ENCODE data around the gene ZNF470. TPM values are rescaled to one million over a fixed set of nuclear protein-coding genes. Genes with fewer than 3 reads are reported as not detected.

Gene ZNF470
- total RNA-seq: 2.2 TPM
- polyA plus RNA-seq: 7.7 TPM
- long read RNA-seq, donor 1: 0 reads
- long read RNA-seq, donor 2, full-length matches to known transcripts: 1 of 1 reads
- long read RNA-seq, donor 2, partial matches to known transcripts: 0 of 1 reads
- long read RNA-seq, donor 2, other reads (novel, unspliced or antisense): 0 of 1 reads
- long read RNA-seq, donor 3: 0 reads
- long read RNA-seq, donor 4, full-length matches to known transcripts: 1 of 1 reads
- long read RNA-seq, donor 4, partial matches to known transcripts: 0 of 1 reads
- long read RNA-seq, donor 4, other reads (novel, unspliced or antisense): 0 of 1 reads
- long read RNA-seq, donor 5, full-length matches to known transcripts: 2 of 2 reads
- long read RNA-seq, donor 5, partial matches to known transcripts: 0 of 2 reads
- long read RNA-seq, donor 5, other reads (novel, unspliced or antisense): 0 of 2 reads
- long read RNA-seq, donor 6, full-length matches to known transcripts: 2 of 2 reads
- long read RNA-seq, donor 6, partial matches to known transcripts: 0 of 2 reads
- long read RNA-seq, donor 6, other reads (novel, unspliced or antisense): 0 of 2 reads
- long read RNA-seq, donor 7, full-length matches to known transcripts: 2 of 2 reads
- long read RNA-seq, donor 7, partial matches to known transcripts: 0 of 2 reads
- long read RNA-seq, donor 7, other reads (novel, unspliced or antisense): 0 of 2 reads
- long read RNA-seq, donor 8, full-length matches to known transcripts: 2 of 2 reads
- long read RNA-seq, donor 8, partial matches to known transcripts: 0 of 2 reads
- long read RNA-seq, donor 8, other reads (novel, unspliced or antisense): 0 of 2 reads
- long read RNA-seq, donor 9, full-length matches to known transcripts: 1 of 1 reads
- long read RNA-seq, donor 9, partial matches to known transcripts: 0 of 1 reads
- long read RNA-seq, donor 9, other reads (novel, unspliced or antisense): 0 of 1 reads
- long read RNA-seq, donor 10: 0 reads

DNA sequence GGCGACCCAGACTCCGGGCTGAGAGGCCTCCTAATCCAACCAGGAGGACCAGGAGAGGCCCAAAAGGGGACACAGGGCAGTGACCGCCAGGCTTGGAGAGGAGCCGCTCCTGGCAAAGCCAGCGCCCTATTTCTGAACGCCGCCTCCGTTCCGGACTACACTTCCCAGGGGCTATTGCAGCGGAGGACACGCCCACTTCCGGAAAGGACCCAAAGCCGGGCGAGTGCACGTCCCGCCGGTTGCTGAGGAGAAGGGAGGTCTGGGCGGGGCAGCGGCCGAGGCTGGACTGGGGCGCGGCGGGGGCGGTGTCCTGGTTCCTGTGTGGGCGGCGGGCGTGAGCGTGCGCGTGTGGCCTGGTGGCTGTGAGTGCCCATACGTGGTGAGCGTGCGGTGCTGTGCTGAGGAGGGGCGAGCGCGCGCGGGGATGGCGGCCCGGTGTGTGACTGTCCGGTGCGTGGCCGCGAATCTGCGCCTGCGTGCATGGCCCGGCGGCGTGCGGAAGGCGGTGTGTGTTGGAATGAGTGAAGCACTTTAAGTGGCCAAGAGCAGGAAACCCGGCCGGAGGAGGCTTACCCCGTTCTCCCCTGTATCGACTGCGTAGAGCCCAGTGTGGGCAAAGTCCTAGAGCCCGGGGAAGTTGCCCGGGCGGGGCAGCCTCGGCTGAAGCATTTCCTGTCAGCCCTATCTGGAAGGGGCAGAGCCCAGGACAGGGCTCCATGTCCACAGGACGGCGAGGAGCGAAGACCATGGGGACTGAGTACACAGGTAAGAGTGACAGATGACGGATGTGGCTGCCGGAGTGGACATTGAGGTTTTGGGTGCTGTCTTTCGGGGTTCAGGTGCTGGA is at the start of gene ZNF470:
ZNF470 (plus strand) TSS at position 195 of the 847 bp plus-strand sequence. CDS start 2,844 bp downstream, outside the sequence.
- 6% methylated on average over 66 of the region's 66 CpGs for WGBS
- peaks cover 8 to 20% of the 10 kb centered on the region in 2 donors for H3K36me3 ChIP-seq (ENCODE audit: control insufficient read depth in 2 of 2, insufficient read depth in 2 of 2, low read length in 1 of 2)
- DNase-seq (ENCODE audit: low read depth in 6 of 9, low spot score in 9 of 9): peak; percentile 64 to 92 (median 80)
- peaks cover 4 to 6% of the 10 kb centered on the region in 2 donors for H3K4me1 ChIP-seq (ENCODE audit: control insufficient read depth in 2 of 2, insufficient read depth in 2 of 2, low read length in 2 of 2)
- peak within 1 kb of the TSS; percentile 91 to 94 for H3K4me3 ChIP-seq (ENCODE audit: low read length in 2 of 2)
- peaks cover 9 to 11% of the 10 kb centered on the region in 2 donors for H3K9me3 ChIP-seq (ENCODE audit: control insufficient read depth in 2 of 2, insufficient read depth in 1 of 2, low read length in 1 of 2)
- H3K27ac ChIP-seq (ENCODE audit: low read depth in 1 of 2, low read length in 1 of 2): peak within 1 kb of the TSS; percentile 57 to 86
- H3K27me3 ChIP-seq (ENCODE audit: control insufficient read depth in 2 of 2, insufficient read depth in 1 of 2, low read length in 1 of 2): no peaks in the 10 kb centered on the region

DNA sequence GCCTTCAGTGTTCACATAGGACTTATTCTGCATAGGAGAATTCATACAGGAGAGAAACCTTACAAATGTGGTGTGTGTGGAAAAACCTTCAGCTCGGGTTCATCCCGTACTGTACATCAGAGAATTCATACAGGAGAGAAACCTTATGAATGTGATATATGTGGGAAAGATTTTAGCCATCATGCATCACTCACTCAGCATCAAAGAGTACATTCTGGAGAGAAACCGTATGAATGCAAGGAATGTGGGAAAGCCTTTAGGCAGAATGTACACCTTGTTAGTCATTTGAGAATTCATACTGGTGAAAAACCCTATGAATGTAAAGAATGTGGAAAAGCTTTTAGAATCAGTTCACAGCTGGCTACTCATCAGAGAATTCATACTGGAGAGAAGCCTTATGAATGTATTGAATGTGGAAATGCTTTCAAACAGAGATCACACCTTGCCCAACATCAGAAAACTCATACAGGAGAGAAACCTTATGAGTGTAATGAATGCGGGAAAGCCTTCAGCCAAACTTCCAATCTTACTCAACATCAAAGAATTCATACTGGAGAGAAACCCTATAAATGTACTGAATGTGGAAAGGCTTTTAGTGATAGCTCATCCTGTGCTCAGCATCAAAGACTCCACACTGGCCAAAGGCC is 41.9 kb upstream of the ZNF470 start:
- H3K4me3 ChIP-seq (ENCODE audit: low read length in 2 of 2): no peak overlapping the region
- no peaks in the 10 kb centered on the region for H3K4me1 ChIP-seq (ENCODE audit: control insufficient read depth in 2 of 2, insufficient read depth in 2 of 2, low read length in 2 of 2)
- H3K9me3 ChIP-seq (ENCODE audit: control insufficient read depth in 2 of 2, insufficient read depth in 1 of 2, low read length in 1 of 2): peaks cover 6 to 17% of the 10 kb centered on the region in 2 donors
- no peaks in the 10 kb centered on the region for H3K27me3 ChIP-seq (ENCODE audit: control insufficient read depth in 2 of 2, insufficient read depth in 1 of 2, low read length in 1 of 2)
- 84% methylated on average over 4 of the region's 4 CpGs for WGBS
- H3K36me3 ChIP-seq (ENCODE audit: control insufficient read depth in 2 of 2, insufficient read depth in 2 of 2, low read length in 1 of 2): no peaks in the 10 kb centered on the region
- no peak overlapping the region for H3K27ac ChIP-seq (ENCODE audit: low read depth in 1 of 2, low read length in 1 of 2)
- no peak for DNase-seq (ENCODE audit: low read depth in 6 of 9, low spot score in 9 of 9)

DNA sequence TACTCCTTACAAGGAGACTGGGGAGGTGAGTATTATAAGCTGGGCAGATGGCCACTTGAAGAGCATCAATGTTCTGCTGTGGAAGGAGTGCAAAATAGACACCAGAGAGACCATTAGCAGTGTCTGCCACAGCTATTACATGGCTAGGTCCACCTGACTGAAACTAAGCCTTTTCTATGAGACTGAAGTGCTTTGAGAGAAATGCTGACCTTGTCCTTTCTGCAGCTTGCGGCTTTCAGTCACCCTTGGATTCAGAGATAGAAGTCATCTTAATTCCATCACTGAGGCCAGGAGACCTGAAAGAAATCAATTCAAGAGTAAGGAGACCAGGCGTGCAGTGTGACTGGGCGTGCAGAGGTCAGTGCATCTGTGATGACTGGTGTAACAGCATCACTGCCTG is 29.8 kb upstream of the ZNF470 start:
- H3K9me3 ChIP-seq (ENCODE audit: control insufficient read depth in 2 of 2, insufficient read depth in 1 of 2, low read length in 1 of 2): peaks cover 10 to 47% of the 10 kb centered on the region in 2 donors
- peaks cover 9 to 16% of the 10 kb centered on the region in 2 donors for H3K4me1 ChIP-seq (ENCODE audit: control insufficient read depth in 2 of 2, insufficient read depth in 2 of 2, low read length in 2 of 2)
- 96% methylated on average over 3 of the region's 3 CpGs for WGBS
- H3K27me3 ChIP-seq (ENCODE audit: control insufficient read depth in 2 of 2, insufficient read depth in 1 of 2, low read length in 1 of 2): no peaks in the 10 kb centered on the region
- no peak overlapping the region for H3K4me3 ChIP-seq (ENCODE audit: low read length in 2 of 2)
- no peak for DNase-seq (ENCODE audit: low read depth in 6 of 9, low spot score in 9 of 9)
- no peak overlapping the region for H3K27ac ChIP-seq (ENCODE audit: low read depth in 1 of 2, low read length in 1 of 2)
- H3K36me3 ChIP-seq (ENCODE audit: control insufficient read depth in 2 of 2, insufficient read depth in 2 of 2, low read length in 1 of 2): no peaks in the 10 kb centered on the region

DNA sequence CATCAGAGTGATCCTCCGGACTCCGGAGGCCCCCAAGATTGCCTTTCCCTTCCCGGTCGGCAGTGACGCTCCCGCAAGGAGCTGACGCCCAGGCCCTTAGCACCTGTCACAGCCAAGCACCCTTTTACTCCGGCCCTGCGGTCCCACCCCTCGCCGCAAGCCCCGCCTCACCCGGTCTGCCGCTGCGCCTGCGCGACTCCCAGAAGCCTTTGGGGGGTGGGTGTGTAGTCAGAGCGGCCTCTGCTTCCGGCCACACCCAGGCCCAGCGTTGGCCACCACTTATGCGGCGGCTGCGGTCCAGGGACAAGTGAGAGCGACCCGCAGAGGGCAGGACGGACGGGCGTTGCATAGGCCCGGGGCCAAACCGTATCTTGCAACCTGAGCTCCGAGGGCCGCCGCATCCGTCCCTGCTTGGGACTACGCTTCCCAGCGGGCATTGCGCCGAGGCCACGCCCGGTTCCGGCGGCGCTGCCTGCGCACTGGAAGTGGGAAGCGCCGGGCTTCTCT is 29.0 kb upstream of the ZNF470 start:
- H3K27ac ChIP-seq (ENCODE audit: low read depth in 1 of 2, low read length in 1 of 2): peak overlapping the region; percentile 94 to 95
- under 1% methylated on average over 46 of the region's 46 CpGs for WGBS
- peaks cover 10 to 45% of the 10 kb centered on the region in 2 donors for H3K9me3 ChIP-seq (ENCODE audit: control insufficient read depth in 2 of 2, insufficient read depth in 1 of 2, low read length in 1 of 2)
- peak; percentile 44 to 91 (median 73) for DNase-seq (ENCODE audit: low read depth in 6 of 9, low spot score in 9 of 9)
- peaks cover 9 to 16% of the 10 kb centered on the region in 2 donors for H3K4me1 ChIP-seq (ENCODE audit: control insufficient read depth in 2 of 2, insufficient read depth in 2 of 2, low read length in 2 of 2)
- peak overlapping the region; percentile 64 to 67 for H3K4me3 ChIP-seq (ENCODE audit: low read length in 2 of 2)
- H3K27me3 ChIP-seq (ENCODE audit: control insufficient read depth in 2 of 2, insufficient read depth in 1 of 2, low read length in 1 of 2): no peaks in the 10 kb centered on the region
- H3K36me3 ChIP-seq (ENCODE audit: control insufficient read depth in 2 of 2, insufficient read depth in 2 of 2, low read length in 1 of 2): no peaks in the 10 kb centered on the region

- DNase-seq (ENCODE audit: low read depth in 6 of 9, low spot score in 9 of 9): peak in 2 of 9 donors; percentile 8 to 13
- peaks cover 10 to 40% of the 10 kb centered on the region in 2 donors for H3K9me3 ChIP-seq (ENCODE audit: control insufficient read depth in 2 of 2, insufficient read depth in 1 of 2, low read length in 1 of 2)
Measured at GRCh38 chr19:56538761-56539263, 28.5 kb upstream of the ZNF470 start, which contains the start of gene ZFP28. Gene ZFP28 (plus strand): TSS chr19:56538948. CDS start chr19:56539019, 71 bp downstream.

DNA sequence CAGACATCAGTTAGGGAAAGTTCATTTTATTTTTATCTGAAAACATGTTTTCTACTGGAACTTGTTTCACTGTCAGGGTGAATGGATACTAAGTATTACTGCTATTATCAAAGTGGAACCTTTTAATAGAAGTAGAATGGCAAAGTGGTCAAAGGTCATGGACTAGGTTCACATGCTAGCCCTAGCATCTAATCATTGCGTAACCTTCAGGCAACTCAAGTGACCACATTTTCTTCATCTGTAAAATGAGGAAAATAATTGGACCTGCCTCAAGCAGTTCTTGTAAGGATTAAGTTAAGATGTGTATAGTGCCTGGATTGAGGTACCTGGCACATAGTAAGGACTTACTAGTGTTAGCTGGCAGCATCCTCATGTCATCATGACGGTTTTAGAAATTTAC is 23.5 kb upstream of the ZNF470 start:
- Histone ChIP-seq H3K4me1 (ENCODE audit: control insufficient read depth in 2 of 2, insufficient read depth in 2 of 2, low read length in 2 of 2) (peaks cover 5 to 10% of the 10 kb centered on the region in 2 donors), H3K27me3 (ENCODE audit: control insufficient read depth in 2 of 2, insufficient read depth in 1 of 2, low read length in 1 of 2) (no peaks in the 10 kb centered on the region), H3K9me3 (ENCODE audit: control insufficient read depth in 2 of 2, insufficient read depth in 1 of 2, low read length in 1 of 2) (peaks cover 2 to 24% of the 10 kb centered on the region in 2 donors), H3K4me3 (ENCODE audit: low read length in 2 of 2) (no peak overlapping the region), H3K36me3 (ENCODE audit: control insufficient read depth in 2 of 2, insufficient read depth in 2 of 2, low read length in 1 of 2) (peaks cover under 1 to 4% of the 10 kb centered on the region in 2 donors), H3K27ac (ENCODE audit: low read depth in 1 of 2, low read length in 1 of 2) (no peak overlapping the region)
- no peak for DNase-seq (ENCODE audit: low read depth in 6 of 9, low spot score in 9 of 9)
- 98% methylated on average over 2 of the region's 2 CpGs for WGBS

More at GRCh38 chr19:56538761-56539263, 28.5 kb upstream of the ZNF470 start, which contains the start of gene ZFP28:
- H3K4me3 ChIP-seq (ENCODE audit: low read length in 2 of 2): peak within 1 kb of the TSS; percentile 64 to 67
- H3K27ac ChIP-seq (ENCODE audit: low read depth in 1 of 2, low read length in 1 of 2): peak within 1 kb of the TSS; percentile 94 to 95
- WGBS: 2% methylated on average over 53 of the region's 65 CpGs
- no peaks in the 10 kb centered on the region for H3K36me3 ChIP-seq (ENCODE audit: control insufficient read depth in 2 of 2, insufficient read depth in 2 of 2, low read length in 1 of 2)
- H3K27me3 ChIP-seq (ENCODE audit: control insufficient read depth in 2 of 2, insufficient read depth in 1 of 2, low read length in 1 of 2): no peaks in the 10 kb centered on the region
- peaks cover 9 to 16% of the 10 kb centered on the region in 2 donors for H3K4me1 ChIP-seq (ENCODE audit: control insufficient read depth in 2 of 2, insufficient read depth in 2 of 2, low read length in 2 of 2)

- H3K4me3 ChIP-seq (ENCODE audit: low read length in 2 of 2): no peak overlapping the region
Measured at GRCh38 chr19:56547535-56547934, 19.7 kb upstream of the ZNF470 start.

More at GRCh38 chr19:56547535-56547934, 19.7 kb upstream of the ZNF470 start:
- Histone ChIP-seq H3K27ac (ENCODE audit: low read depth in 1 of 2, low read length in 1 of 2) (no peak overlapping the region), H3K36me3 (ENCODE audit: control insufficient read depth in 2 of 2, insufficient read depth in 2 of 2, low read length in 1 of 2) (peaks cover 5 to 18% of the 10 kb centered on the region in 2 donors), H3K27me3 (ENCODE audit: control insufficient read depth in 2 of 2, insufficient read depth in 1 of 2, low read length in 1 of 2) (no peaks in the 10 kb centered on the region), H3K4me1 (ENCODE audit: control insufficient read depth in 2 of 2, insufficient read depth in 2 of 2, low read length in 2 of 2) (no peaks in the 10 kb centered on the region), H3K9me3 (ENCODE audit: control insufficient read depth in 2 of 2, insufficient read depth in 1 of 2, low read length in 1 of 2) (peaks cover 0 to 7% of the 10 kb centered on the region in 2 donors)
- DNase-seq (ENCODE audit: low read depth in 6 of 9, low spot score in 9 of 9): no peak
- WGBS: 83% methylated on average over 6 of the region's 6 CpGs

Data from thymus (tissue), 14 donors.